ENCODE results near the gene NR2C1.

GRCh38 chr12:95054206-95054605 lies 19.2 kb downstream of the NR2C1 start:
- no peak for TF ChIP-seq CTCF (IDR thresholded peaks at IDR 0.05)
- TF ChIP-seq POLR2A (IDR thresholded peaks at IDR 0.05), result no peak
